ENCODE data around the gene IL20RB. TPM values are rescaled to one million over a fixed set of nuclear protein-coding genes. Genes with fewer than 3 reads are reported as not detected.
A peak's percentile ranks its signal among the peaks of the same experiment; 100 is the strongest.
"Not testable (repeated sequence)": the region's sequence is repeated elsewhere in the genome, so short reads cannot be mapped to it uniquely, and the experiment has no call there.

IL20RB gene
- total RNA-seq, 1 donor from 2014 or later = 0.82 TPM

GRCh38 chr3:136942803-136943202 is 15.0 kb upstream of the IL20RB start:
- FAIRE-seq = no peak
- no peak for DNase-seq (ENCODE audit: low spot score in 2 of 2)

GRCh38 chr3:136943436-136943835 is 14.3 kb upstream of the IL20RB start:
- FAIRE-seq (no peak), DNase-seq (ENCODE audit: low spot score in 2 of 2) (no peak)

GRCh38 chr3:136946978-136947377 is 10.8 kb upstream of the IL20RB start:
- FAIRE-seq (no peak), DNase-seq (ENCODE audit: low spot score in 2 of 2) (no peak)

GRCh38 chr3:136947477-136947876 is 10.3 kb upstream of the IL20RB start:
- no peak for FAIRE-seq

GRCh38 chr3:136949146-136949545 is 8.6 kb upstream of the IL20RB start:
- no peak for DNase-seq (ENCODE audit: low spot score in 2 of 2)
- FAIRE-seq = no peak

More at GRCh38 chr3:136947477-136947876, 10.3 kb upstream of the IL20RB start:
- DNase-seq (ENCODE audit: low spot score in 2 of 2) = no peak

GRCh38 chr3:136949708-136950107 is 8.1 kb upstream of the IL20RB start:
- DNase-seq (ENCODE audit: low spot score in 2 of 2) (no peak), FAIRE-seq (peak; percentile 40)

- no peak for DNase-seq (ENCODE audit: low spot score in 2 of 2)
- FAIRE-seq = no peak
These were observed 7.2 kb upstream of the IL20RB start for GRCh38 chr3:136950623-136951022.

GRCh38 chr3:136952292-136952691 is 5.5 kb upstream of the IL20RB start:
- no peak for FAIRE-seq
- no peak for DNase-seq (ENCODE audit: low spot score in 2 of 2)

GRCh38 chr3:136954251-136954650 is 3.5 kb upstream of the IL20RB start:
- FAIRE-seq (no peak), DNase-seq (ENCODE audit: low spot score in 2 of 2) (no peak)

- no peak for FAIRE-seq
These were observed 2.6 kb upstream of the IL20RB start for GRCh38 chr3:136954980-136955780.

GRCh38 chr3:136955813-136956212 is 2.0 kb upstream of the IL20RB start:
- DNase-seq (ENCODE audit: low spot score in 2 of 2) (no peak), FAIRE-seq (no peak)

More at GRCh38 chr3:136954980-136955780, 2.6 kb upstream of the IL20RB start:
- no peak for DNase-seq (ENCODE audit: low spot score in 2 of 2)

- FAIRE-seq (no peak), DNase-seq (ENCODE audit: low spot score in 2 of 2) (no peak)
These were observed 812 bp upstream of the IL20RB start for GRCh38 chr3:136956971-136957370.

- FAIRE-seq (no peak), DNase-seq (ENCODE audit: low spot score in 2 of 2) (no peak)
These were observed 1.2 kb downstream of the IL20RB start for GRCh38 chr3:136958939-136959338.

- no peak for DNase-seq (ENCODE audit: low spot score in 2 of 2)
- FAIRE-seq = no peak
These were observed 1.8 kb downstream of the IL20RB start for GRCh38 chr3:136959599-136959998.

- DNase-seq (ENCODE audit: low spot score in 2 of 2) (no peak), FAIRE-seq (no peak)
These were observed 3.4 kb downstream of the IL20RB start for GRCh38 chr3:136960838-136961836.

- FAIRE-seq = no peak
- DNase-seq (ENCODE audit: low spot score in 2 of 2) = no peak
These were observed 5.1 kb downstream of the IL20RB start for GRCh38 chr3:136962927-136963326.

GRCh38 chr3:136969539-136969938 is 11.8 kb downstream of the IL20RB start:
- FAIRE-seq = not testable (repeated sequence)

GRCh38 chr3:136973352-136973751 is 15.6 kb downstream of the IL20RB start:
- no peak for FAIRE-seq
- no peak for DNase-seq (ENCODE audit: low spot score in 2 of 2)

More at GRCh38 chr3:136969539-136969938, 11.8 kb downstream of the IL20RB start:
- DNase-seq (ENCODE audit: low spot score in 2 of 2) = not testable (repeated sequence)

- no peak for DNase-seq (ENCODE audit: low spot score in 2 of 2)
- FAIRE-seq = peak; percentile 71
These were observed 16.9 kb downstream of the IL20RB start for GRCh38 chr3:136974670-136975069.

- DNase-seq (ENCODE audit: low spot score in 2 of 2) (no peak), FAIRE-seq (no peak)
These were observed 21.4 kb downstream of the IL20RB start for GRCh38 chr3:136979204-136979603.

- FAIRE-seq (no peak), DNase-seq (ENCODE audit: low spot score in 2 of 2) (no peak)
These were observed 21.9 kb downstream of the IL20RB start for GRCh38 chr3:136979684-136980083.

Data from frontal cortex (tissue), 4 donors.